Astrocyte of the cerebellum (primary cell): ENCODE measurements around the gene USF2.

Source experiments
- DNase-seq: peaks from one replicate; pipeline ENCODE4 v3.0.0-alpha.2; 2011; ENCODE audit warnings: low read depth
- H3K4me3 ChIP-seq: 2 replicates; pipeline ENCODE4 v1.5.1; 2011; ENCODE audit warnings: mild to moderate bottlenecking, low read depth, low read length, moderate library complexity
- CTCF ChIP-seq: IDR thresholded peaks from 2 replicates; pipeline ENCODE4 v1.5.1; 2012; ENCODE audit warnings: low read length, low read depth, moderate library complexity, mild to moderate bottlenecking; ENCODE audit errors: missing control alignments
- in situ Hi-C: cut with HindIII; loops from 2 replicates; pipeline ENCODE4 v1.10.0; 2017; ENCODE audit warnings: low sequenced_read_pairs

USF2 gene

DNA sequence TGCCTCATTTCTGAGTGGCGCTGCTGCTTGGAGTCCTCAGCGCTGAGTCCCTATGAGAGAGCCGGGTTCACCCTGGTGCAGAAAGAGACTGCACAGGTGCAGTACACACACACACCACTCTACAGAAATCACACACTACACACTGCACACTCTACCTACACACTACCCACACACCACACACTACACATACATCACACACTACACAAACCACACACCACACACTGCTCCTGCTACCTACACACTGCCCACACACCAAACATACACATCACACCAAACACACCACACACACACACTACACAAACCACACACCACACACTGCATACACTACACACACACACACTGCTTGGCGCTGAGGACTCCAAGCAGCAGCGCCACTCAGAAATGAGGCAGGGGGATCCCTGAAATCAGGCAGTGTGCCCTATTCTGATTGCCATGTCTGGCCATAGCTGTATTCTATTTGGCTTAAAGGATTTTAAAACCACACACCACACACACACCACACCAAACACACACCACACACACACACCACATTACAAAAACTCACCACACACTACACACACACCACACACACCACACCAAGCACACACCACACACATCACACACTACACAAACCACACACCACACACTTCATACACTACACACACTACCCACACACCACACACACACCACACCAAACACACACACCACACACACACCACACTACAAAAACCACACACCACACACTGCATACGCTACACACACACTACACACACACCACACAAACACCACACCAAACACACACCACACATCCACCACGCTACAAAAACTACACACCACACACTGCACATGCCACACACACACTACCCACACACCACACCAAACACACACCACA lies 28.1 kb downstream of the USF2 start:
- no peak for DNase-seq
- no peak overlapping the region for H3K4me3 ChIP-seq
- in situ Hi-C loops: no loop called here
- TF ChIP-seq CTCF: no peak

DNA sequence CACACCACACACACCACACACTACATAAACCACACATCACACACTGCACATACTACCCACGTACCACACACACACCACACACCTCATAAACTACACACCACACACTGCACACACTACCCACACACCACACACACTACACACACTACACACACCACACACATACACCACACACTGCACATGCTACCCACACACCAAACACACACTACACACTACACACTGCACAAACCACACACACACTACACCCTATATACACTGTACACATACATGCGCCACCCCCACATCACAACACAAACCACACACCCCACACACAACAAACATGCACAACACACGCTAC lies 28.7 kb downstream of the USF2 start:
- in situ Hi-C loops: no loop called here
- DNase-seq: no peak

DNA sequence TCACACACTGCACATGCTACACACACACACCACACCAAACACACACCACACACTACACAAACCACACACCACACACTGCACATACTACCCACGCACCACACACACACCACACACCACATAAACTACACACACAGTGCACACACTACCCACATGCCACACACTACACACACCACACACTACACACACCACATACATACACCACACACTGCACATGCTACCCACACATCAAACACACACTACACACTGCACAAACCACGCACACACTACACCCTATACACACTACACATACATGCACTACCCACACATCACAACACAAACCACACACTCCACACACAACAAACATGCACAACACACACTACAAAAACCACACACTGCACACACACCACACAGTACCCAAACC lies 29.2 kb downstream of the USF2 start:
- no peak overlapping the region for H3K4me3 ChIP-seq
- no peak for TF ChIP-seq CTCF
- in situ Hi-C loops: no loop called here
- DNase-seq: no peak

More for the DNA sequence above, 28.7 kb downstream of the USF2 start:
- H3K4me3 ChIP-seq: no peak overlapping the region
- TF ChIP-seq CTCF: no peak

- DNase-seq: no peak
- in situ Hi-C loops: no loop called here
- TF ChIP-seq CTCF: no peak
- no peak overlapping the region for H3K4me3 ChIP-seq
Observed at GRCh38 chr19:35298561-35298972, 29.8 kb downstream of the USF2 start.

DNA sequence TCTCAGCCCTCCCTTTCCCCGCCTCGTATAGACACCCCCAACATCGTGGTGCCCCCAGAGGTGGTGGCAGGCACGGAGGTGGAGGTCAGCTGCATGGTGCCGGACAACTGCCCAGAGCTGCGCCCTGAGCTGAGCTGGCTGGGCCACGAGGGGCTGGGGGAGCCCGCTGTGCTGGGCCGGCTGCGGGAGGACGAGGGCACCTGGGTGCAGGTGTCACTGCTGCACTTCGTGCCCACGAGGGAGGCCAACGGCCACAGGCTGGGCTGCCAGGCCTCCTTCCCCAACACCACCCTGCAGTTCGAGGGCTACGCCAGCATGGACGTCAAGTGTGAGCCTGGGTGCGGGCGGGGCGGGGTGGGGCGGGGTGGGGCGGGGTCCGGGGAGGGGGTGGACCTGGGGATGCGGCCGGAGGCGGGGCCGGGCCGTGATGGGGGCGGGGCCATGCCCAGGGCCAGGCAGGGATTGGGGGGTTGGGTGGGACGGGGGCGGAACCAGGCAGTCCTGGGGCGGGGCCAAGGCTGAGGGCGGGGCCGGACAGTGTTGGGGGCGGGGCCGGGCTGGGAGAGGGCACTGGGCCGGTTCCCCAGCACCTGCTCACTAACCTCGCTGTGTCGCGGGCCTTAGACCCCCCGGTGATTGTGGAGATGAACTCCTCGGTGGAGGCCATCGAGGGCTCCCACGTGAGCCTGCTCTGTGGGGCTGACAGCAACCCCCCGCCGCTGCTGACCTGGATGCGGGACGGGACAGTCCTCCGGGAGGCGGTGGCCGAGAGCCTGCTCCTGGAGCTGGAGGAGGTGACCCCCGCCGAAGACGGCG lies 31.0 kb downstream of the USF2 start:
- no peak overlapping the region for H3K4me3 ChIP-seq
- no peak for TF ChIP-seq CTCF
- no peak for DNase-seq
- in situ Hi-C loops: no loop called here

GRCh38 chr19:35300339-35300649 lies 31.5 kb downstream of the USF2 start:
- in situ Hi-C loops: no loop called here
- H3K4me3 ChIP-seq: no peak overlapping the region
- no peak for DNase-seq
- no peak for TF ChIP-seq CTCF
